ENCODE results near the gene CDC14A. TPM values are rescaled to one million over a fixed set of nuclear protein-coding genes. Genes with fewer than 3 reads are reported as not detected.

The CDC14A gene
- total and polyA plus RNA-seq, 2 donors (not counting 3 experiments of a cell fraction or from before 2014, with no cell fraction given): 3.4 to 13.9 TPM

- CTCF ChIA-PET: no interaction called here
- dilution Hi-C loops (cut with MboI; ENCODE audit: extremely low pct_ligation_motif_present, low sequenced_read_pairs): no loop called here
- no TSS peak for BruUV-seq (replicated peaks)
- intact Hi-C loops (cut with micrococcal nuclease): no loop called here
- H3K9ac ChIP-seq (replicated peaks; ENCODE audit: extremely low read depth, insufficient read depth, low read length): no peak overlapping the region
- no peaks in the 10 kb centered on the region for H3K4me1 ChIP-seq (ENCODE audit: control insufficient read depth, extremely low read depth, insufficient read depth, low read length)
- H3K36me3 ChIP-seq (ENCODE audit: control insufficient read depth in 2 of 2, extremely low read depth in 1 of 2, insufficient read depth in 2 of 2, low read length in 2 of 2): no peaks in the 10 kb centered on the region
- FAIRE-seq (no peak), DNase-seq (ENCODE audit: low read depth, low spot score) (no peak)
- TF ChIP-seq JUN (IDR thresholded peaks at IDR 0.05; ENCODE audit: borderline replicate concordance, insufficient read depth, insufficient read length, low read depth) (no peak), GATA2 (IDR thresholded peaks at IDR 0.05; ENCODE audit: insufficient read depth, insufficient read length, low read depth, low read length) (no peak), EZH2 (IDR thresholded peaks at IDR 0.05; ENCODE audit: borderline replicate concordance, low read depth, low read length, severe bottlenecking) (no peak)
- no peak overlapping the region for H3K4me2 ChIP-seq (ENCODE audit: insufficient read depth, low read length)
- H2AFZ ChIP-seq (ENCODE audit: low read depth, low read length): no peak overlapping the region
- no peaks in the 10 kb centered on the region for H3K79me2 ChIP-seq (ENCODE audit: control insufficient read depth, insufficient read depth, low read length)
- H4K20me1 ChIP-seq (replicated peaks; ENCODE audit: control insufficient read depth, extremely low read depth, insufficient read depth, low read length): no peaks in the 10 kb centered on the region
- POLR2A ChIA-PET: no interaction called here
- H3K27ac ChIP-seq (ENCODE audit: insufficient read depth, low read depth, low read length): no peak overlapping the region
- H3K27me3 ChIP-seq (ENCODE audit: control insufficient read depth in 2 of 2, insufficient read depth in 2 of 2, low read length in 2 of 2): no peaks in the 10 kb centered on the region
- H3K9me3 ChIP-seq (replicated peaks; ENCODE audit: control insufficient read depth, insufficient read depth, low read length): no peaks in the 10 kb centered on the region
- no peaks in the 10 kb centered on the region for H3K9me1 ChIP-seq (replicated peaks; ENCODE audit: control insufficient read depth, extremely low read depth, insufficient read depth, low read length)
- H3K4me3 ChIP-seq (replicated peaks in 1 of 3; ENCODE audit: insufficient read depth in 1 of 3, low read depth in 1 of 3, low read length in 3 of 3): no peak overlapping the region
Observed at GRCh38 chr1:100479620-100480338, 127.5 kb downstream of the CDC14A start.

DNA sequence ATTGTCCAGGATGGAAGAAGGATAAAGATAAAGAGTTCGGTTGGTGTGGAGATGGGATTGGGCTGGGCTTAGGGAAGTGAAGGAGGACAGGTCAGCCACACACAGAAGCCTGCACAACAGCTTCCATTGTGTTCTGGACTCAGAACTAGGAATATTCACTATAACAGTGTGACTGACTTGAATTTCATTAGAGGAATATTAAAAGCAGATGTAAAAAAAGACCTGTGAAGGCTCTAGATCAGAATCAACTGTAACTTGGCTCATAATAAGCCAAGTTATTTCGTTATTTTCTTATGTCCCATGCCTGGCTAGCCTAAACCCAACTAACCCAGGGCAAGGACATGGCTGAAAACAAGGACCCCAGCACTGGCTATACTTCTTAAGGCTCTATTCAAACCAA lies 129.0 kb downstream of the CDC14A start:
- no TSS peak for BruUV-seq (replicated peaks)
- no peaks in the 10 kb centered on the region for H3K9me1 ChIP-seq (replicated peaks; ENCODE audit: control insufficient read depth, extremely low read depth, insufficient read depth, low read length)
- H3K36me3 ChIP-seq (ENCODE audit: control insufficient read depth in 2 of 2, extremely low read depth in 1 of 2, insufficient read depth in 2 of 2, low read length in 2 of 2): no peaks in the 10 kb centered on the region
- no peaks in the 10 kb centered on the region for H3K4me1 ChIP-seq (ENCODE audit: control insufficient read depth, extremely low read depth, insufficient read depth, low read length)
- ChIA-PET POLR2A (no interaction called here), CTCF (interaction anchor here (1.5 kb wide), 1 partner anchor 17 kb away, joined by 4 read pairs; no protein-coding TSS in a partner anchor)
- H3K4me3 ChIP-seq (replicated peaks in 1 of 3; ENCODE audit: insufficient read depth in 1 of 3, low read depth in 1 of 3, low read length in 3 of 3): no peak overlapping the region
- dilution Hi-C loops (cut with MboI; ENCODE audit: extremely low pct_ligation_motif_present, low sequenced_read_pairs): no loop called here
- no peaks in the 10 kb centered on the region for H3K79me2 ChIP-seq (ENCODE audit: control insufficient read depth, insufficient read depth, low read length)
- no peak overlapping the region for H3K27ac ChIP-seq (ENCODE audit: insufficient read depth, low read depth, low read length)
- H4K20me1 ChIP-seq (replicated peaks; ENCODE audit: control insufficient read depth, extremely low read depth, insufficient read depth, low read length): no peaks in the 10 kb centered on the region
- DNase-seq (ENCODE audit: low read depth, low spot score) (no peak), FAIRE-seq (no peak)
- H3K4me2 ChIP-seq (ENCODE audit: insufficient read depth, low read length): no peak overlapping the region
- no peak overlapping the region for H2AFZ ChIP-seq (ENCODE audit: low read depth, low read length)
- H3K27me3 ChIP-seq (ENCODE audit: control insufficient read depth in 2 of 2, insufficient read depth in 2 of 2, low read length in 2 of 2): no peaks in the 10 kb centered on the region
- TF ChIP-seq JUN (IDR thresholded peaks at IDR 0.05; ENCODE audit: borderline replicate concordance, insufficient read depth, insufficient read length, low read depth) (no peak), CTCF (IDR thresholded peaks at IDR 0.05; ENCODE audit: extremely low read depth in 1 of 2, insufficient read depth in 1 of 2, low read depth in 1 of 2, low read length in 2 of 2) (no peak), EZH2 (IDR thresholded peaks at IDR 0.05; ENCODE audit: borderline replicate concordance, low read depth, low read length, severe bottlenecking) (no peak), FOS (IDR thresholded peaks at IDR 0.05; ENCODE audit: borderline replicate concordance, insufficient read depth, low read length) (no peak), MYC (IDR thresholded peaks at IDR 0.05; ENCODE audit: low read depth, low read length) (no peak), POLR2A (IDR thresholded peaks at IDR 0.05; ENCODE audit: low read depth, low read length) (no peak), POLR2AphosphoS5 (IDR thresholded peaks at IDR 0.05; ENCODE audit: insufficient read depth, low read depth, low read length) (no peak)
- H3K9me3 ChIP-seq (replicated peaks; ENCODE audit: control insufficient read depth, insufficient read depth, low read length): no peaks in the 10 kb centered on the region
- intact Hi-C loops (cut with micrococcal nuclease): no loop called here
- no peak overlapping the region for H3K9ac ChIP-seq (replicated peaks; ENCODE audit: extremely low read depth, insufficient read depth, low read length)

Measured in endothelial cell of umbilical vein (primary cell).